ENCODE measurements around the gene AQP7. TPM values are rescaled to one million over a fixed set of nuclear protein-coding genes. Genes with fewer than 3 reads are reported as not detected.
"Not testable (repeated sequence)": the region's sequence is repeated elsewhere in the genome, so short reads cannot be mapped to it uniquely, and the experiment has no call there.

AQP7 gene
- total and polyA plus RNA-seq, 8 donors = 1.5 to 8.3 (median 3.3) TPM

DNA sequence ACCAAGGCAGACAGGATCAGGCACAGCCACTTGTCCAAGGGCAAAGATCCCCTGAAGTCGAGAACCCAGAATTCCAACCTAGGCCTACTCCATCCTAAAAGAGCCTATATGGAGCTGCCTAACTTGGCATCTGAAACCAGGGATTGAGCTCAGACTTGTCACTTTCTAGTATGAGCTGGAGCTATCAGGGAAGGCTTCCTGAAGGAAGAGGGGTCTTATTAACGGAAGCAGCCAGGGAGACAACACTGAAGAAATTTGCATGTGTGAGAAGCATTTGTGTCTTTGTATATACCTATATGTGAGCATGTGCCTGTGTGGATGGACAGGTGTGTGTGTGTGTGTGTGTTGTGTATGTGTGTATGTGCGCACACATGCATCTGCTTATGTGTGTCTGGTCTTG lies 4.7 kb upstream of the AQP7 start:
- ATAC-seq = no peak
- Histone ChIP-seq H3K4me1 (peaks cover 5 to 14% of the 10 kb centered on the region in 2 donors), H3K27me3 (no peaks in the 10 kb centered on the region), H3K9me3 (no peaks in the 10 kb centered on the region), H3K27ac (no peak overlapping the region), H3K36me3 (no peaks in the 10 kb centered on the region), H3K4me3 (no peak overlapping the region)
- intact Hi-C loops (cut with DNase I) = no loop called here
- DNase-seq = no peak
- TF ChIP-seq, protein P1, sequence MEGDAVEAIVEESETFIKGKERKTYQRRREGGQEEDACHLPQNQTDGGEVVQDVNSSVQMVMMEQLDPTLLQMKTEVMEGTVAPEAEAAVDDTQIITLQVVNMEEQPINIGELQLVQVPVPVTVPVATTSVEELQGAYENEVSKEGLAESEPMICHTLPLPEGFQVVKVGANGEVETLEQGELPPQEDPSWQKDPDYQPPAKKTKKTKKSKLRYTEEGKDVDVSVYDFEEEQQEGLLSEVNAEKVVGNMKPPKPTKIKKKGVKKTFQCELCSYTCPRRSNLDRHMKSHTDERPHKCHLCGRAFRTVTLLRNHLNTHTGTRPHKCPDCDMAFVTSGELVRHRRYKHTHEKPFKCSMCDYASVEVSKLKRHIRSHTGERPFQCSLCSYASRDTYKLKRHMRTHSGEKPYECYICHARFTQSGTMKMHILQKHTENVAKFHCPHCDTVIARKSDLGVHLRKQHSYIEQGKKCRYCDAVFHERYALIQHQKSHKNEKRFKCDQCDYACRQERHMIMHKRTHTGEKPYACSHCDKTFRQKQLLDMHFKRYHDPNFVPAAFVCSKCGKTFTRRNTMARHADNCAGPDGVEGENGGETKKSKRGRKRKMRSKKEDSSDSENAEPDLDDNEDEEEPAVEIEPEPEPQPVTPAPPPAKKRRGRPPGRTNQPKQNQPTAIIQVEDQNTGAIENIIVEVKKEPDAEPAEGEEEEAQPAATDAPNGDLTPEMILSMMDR (IDR thresholded peaks at IDR 0.05) = no peak

DNA sequence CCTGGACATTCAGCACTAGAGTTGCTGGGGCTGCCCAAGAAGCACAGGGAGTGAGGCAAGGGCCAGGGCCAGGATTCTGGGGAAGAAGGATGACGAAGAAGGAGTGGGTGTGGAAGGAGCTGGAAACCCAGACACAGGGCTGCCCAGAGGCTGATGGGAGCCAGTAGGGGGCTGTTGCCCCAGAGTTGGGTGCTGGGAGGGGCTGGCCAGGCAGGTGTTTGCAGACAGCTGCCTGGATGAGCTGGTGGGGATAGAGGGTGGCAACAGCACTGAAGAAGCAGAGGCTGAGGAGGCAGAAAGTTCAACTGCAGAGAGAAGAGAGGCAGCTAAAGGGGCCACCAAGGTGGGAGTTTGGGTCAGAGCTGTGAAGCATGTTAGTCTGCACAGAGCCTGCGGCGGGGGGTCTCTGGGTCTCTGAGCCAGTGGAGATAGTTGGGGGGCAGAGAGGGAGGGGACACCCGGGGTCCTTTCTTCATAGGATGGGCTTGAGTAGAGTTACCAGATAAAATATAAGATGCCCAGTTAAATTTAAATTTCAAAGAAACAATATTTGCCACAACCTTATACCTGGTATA lies 2.5 kb upstream of the AQP7 start:
- Histone ChIP-seq H3K4me1 (peaks cover 5 to 14% of the 10 kb centered on the region in 2 donors), H3K4me3 (no peak overlapping the region), H3K36me3 (no peaks in the 10 kb centered on the region), H3K27me3 (no peaks in the 10 kb centered on the region), H3K27ac (no peak overlapping the region), H3K9me3 (no peaks in the 10 kb centered on the region)
- DNase-seq = no peak
- intact Hi-C loops (cut with DNase I) = no loop called here
- peak; percentile 39 for ATAC-seq
- TF ChIP-seq, protein P1 (IDR thresholded peaks at IDR 0.05) = no peak

DNA sequence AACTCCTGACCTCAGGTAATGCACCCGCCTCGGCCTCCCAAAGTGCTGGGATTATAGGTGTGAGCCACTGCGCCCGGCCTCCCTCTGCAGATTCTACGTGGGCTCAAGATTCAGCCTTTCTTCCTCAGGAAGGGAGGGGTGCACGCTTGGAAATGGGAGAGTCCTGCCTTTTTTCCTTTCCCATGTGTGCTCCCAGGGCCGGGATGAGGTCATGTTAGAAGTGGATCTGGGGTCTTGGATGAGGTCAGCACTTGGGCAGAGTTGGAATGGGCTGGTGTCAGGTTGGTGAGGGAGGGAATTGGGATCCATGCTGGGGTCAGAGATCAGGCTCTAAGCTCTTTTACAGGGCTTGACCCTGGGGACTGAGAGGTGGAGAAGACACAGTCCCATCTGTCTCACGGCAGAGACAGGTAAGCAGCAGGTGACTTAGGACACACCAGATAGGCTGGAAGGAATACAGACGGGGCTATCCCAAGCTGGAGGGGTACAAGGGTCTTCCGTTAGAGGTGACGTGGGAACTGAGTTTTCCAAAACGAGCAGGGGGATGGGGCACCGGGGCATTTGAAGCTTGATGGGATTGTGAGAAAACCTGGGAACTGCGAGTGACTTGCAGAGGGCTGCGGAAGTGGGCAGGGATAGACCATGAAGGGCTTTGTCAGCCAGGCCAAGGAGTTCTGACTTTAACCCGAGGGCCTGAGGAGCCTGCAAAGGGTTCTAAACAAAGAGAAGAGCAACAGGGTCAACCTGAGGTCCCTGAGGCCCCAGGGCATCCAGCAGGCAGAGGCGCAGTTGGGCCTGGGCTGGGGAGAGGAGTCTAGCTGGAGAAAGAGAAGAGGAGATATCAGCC lies 1.8 kb upstream of the AQP7 start:
- no peaks in the 10 kb centered on the region for H3K9me3 ChIP-seq
- H3K36me3 ChIP-seq = no peaks in the 10 kb centered on the region
- ATAC-seq (no peak), DNase-seq (no peak)
- TF ChIP-seq, protein P1 (IDR thresholded peaks at IDR 0.05) = no peak
- no peak overlapping the region for H3K4me3 ChIP-seq
- no peaks in the 10 kb centered on the region for H3K27me3 ChIP-seq
- intact Hi-C loops (cut with DNase I) = no loop called here
- H3K27ac ChIP-seq = no peak overlapping the region
- H3K4me1 ChIP-seq = peaks cover 5 to 14% of the 10 kb centered on the region in 2 donors

DNA sequence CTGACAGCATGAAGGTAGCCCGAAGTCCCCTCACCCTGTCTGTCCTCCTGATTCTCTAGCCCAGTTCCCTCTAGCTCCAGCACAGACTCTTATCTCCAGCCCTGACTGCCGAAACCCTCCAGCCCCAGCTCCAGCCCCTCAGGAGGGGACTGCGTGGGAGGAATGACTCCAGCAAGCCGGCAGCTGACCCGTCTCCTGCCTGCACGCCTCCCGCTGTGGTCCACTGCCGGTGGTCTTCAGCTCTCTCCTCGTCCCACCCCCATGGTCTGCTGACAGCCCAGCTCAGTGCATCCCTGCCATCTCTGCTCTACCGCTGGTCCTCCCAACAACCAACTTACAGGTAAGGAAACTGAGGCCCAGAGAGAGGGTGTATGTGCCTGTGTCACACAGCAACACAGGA lies 559 bp downstream of the AQP7 start:
- H3K4me3 ChIP-seq; H3K27me3 ChIP-seq; H3K36me3 ChIP-seq; H3K27ac ChIP-seq; H3K9me3 ChIP-seq; ATAC-seq; intact Hi-C loops (cut with DNase I): not testable (repeated sequence)
- H3K4me1 ChIP-seq = peaks cover 5 to 14% of the 10 kb centered on the region in 2 donors
- DNase-seq = peak in 1 of 4 donors; percentile 49

DNA sequence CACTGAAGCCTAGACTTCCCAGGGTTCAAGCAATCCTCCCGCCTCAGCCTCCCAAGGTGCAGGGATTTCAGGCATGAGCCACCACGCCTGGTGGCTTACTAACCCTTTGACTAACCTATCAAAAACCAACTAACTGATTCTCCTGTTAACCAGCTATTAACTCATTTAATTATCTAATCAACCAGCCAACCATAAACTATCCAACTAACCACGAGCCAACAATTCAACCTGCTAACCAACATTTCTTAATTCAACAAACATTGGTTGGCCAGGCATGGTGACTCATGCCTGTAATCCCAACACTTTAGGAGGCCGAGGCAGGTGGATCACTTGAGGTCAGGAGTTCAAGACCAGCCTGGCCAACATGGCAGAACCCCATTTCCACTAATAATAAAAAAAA lies 3.3 kb downstream of the AQP7 start:
- H3K27ac ChIP-seq; H3K4me3 ChIP-seq; ATAC-seq; H3K27me3 ChIP-seq; H3K4me1 ChIP-seq; intact Hi-C loops (cut with DNase I); H3K9me3 ChIP-seq; H3K36me3 ChIP-seq: not testable (repeated sequence)
- DNase-seq = peak in 1 of 4 donors; percentile 11

DNA sequence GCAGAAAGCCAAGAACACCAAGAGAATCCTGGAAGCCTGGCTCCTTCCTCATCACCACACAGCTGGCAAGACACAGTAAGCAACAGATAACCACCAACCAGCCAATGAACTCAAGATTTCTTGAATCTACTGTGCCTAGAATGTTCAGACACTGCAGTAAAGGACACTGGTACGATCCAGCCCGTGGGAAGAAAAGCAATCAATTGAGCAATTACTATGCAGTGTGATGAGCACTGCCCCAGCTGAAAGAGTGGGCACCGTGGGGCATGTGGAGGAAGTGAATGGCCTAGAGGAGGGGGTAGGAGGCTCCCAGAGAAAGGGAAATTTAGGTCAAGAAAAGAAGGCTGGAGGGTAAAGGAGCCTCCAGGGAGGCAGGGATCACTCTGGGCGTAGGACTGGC lies 4.6 kb downstream of the AQP7 start:
- H3K4me1 ChIP-seq; H3K27ac ChIP-seq; ATAC-seq; DNase-seq; H3K27me3 ChIP-seq; H3K36me3 ChIP-seq; H3K9me3 ChIP-seq; H3K4me3 ChIP-seq; intact Hi-C loops (cut with DNase I): not testable (repeated sequence)

DNA sequence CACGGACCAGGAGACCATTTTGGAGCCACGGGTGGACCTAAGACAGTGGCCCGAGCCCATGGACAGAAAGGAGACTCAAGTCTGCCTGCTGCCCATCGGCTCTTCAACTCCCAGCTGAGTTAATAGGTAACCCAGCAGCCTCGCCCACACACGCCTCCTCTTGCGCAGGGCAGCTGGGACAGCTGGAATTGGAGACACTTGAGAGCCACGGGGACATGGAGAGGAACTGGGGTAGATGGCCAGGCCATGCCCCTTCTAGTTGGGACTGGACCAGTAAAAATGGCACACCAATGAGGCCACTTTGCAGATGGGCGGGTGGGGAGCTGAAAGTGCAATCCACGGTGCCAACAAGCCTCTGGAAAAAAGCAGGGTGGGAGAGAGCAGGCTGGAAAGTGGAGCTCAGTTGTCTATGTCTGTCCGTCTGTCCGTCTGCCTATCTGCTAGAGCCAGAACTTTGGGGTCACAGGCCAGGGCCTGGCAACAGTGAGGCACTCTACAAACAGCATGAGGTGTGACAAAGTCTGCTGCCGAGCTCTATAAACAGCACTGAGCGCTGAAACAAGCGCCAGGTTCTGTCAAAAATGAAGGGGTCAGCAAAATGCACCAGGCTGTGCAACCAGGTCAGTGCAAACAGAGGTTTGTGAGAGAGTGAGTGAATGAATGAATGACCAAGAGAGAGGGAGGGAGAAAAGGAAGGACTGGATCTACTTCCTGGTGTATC lies 7.0 kb downstream of the AQP7 start:
- DNase-seq (peak in 3 of 4 donors; percentile 49 to 78 (median 75)), ATAC-seq (peak; percentile 24)
- H3K4me1 ChIP-seq = peaks cover 7 to 12% of the 10 kb centered on the region in 2 donors
- H3K27ac ChIP-seq; intact Hi-C loops (cut with DNase I); H3K4me3 ChIP-seq; H3K36me3 ChIP-seq; H3K27me3 ChIP-seq; H3K9me3 ChIP-seq: not testable (repeated sequence)

DNA sequence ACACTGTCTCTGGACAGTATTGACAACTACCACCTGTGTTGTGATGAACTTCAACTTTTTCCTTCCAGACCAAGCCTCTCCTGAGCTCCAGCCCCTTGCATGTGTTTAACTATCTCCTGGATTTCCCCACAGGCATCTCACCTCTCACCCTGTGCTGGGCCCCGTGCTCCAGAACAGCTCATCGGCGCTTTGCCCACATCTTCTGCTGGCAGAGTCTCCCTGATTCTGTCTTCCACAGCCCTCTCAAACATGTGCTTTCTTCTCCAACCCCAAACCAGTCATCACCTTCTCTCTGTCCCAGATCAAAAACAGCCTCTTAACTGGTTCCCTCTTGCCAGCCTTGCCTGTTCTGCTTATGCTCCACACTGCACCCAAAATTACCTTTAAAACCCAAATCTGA lies 8.4 kb downstream of the AQP7 start:
- DNase-seq = peak in 1 of 4 donors; percentile 7
- H3K36me3 ChIP-seq; H3K4me3 ChIP-seq; intact Hi-C loops (cut with DNase I); H3K27me3 ChIP-seq; ATAC-seq; H3K27ac ChIP-seq; H3K9me3 ChIP-seq: not testable (repeated sequence)
- H3K4me1 ChIP-seq = peaks cover 7 to 12% of the 10 kb centered on the region in 2 donors
